ENCODE results near the gene MSANTD2.
A peak's percentile ranks its signal among the peaks of the same experiment; 100 is the strongest.

MSANTD2 gene

GRCh38 chr11:124837491-124837856, 37.3 kb upstream of the MSANTD2 start:
- no peak for TF ChIP-seq MYC (IDR thresholded peaks at IDR 0.05; ENCODE audit: low read depth, low read length)
- no peak for TF ChIP-seq POLR2A (IDR thresholded peaks at IDR 0.05; ENCODE audit: extremely low read depth, insufficient read length)
- peak; percentile 68 for TF ChIP-seq CTCF (IDR thresholded peaks at IDR 0.05; ENCODE audit: low read depth, low read length)
- TF ChIP-seq, protein P1, sequence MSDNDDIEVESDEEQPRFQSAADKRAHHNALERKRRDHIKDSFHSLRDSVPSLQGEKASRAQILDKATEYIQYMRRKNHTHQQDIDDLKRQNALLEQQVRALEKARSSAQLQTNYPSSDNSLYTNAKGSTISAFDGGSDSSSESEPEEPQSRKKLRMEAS (IDR thresholded peaks at IDR 0.05; ENCODE audit: low read depth, low read length), result no peak
- no peak overlapping the region for H3K4me3 ChIP-seq (ENCODE audit: low read depth, low read length)
- DNase-seq (ENCODE audit: low read depth), result peak; percentile 70

GRCh38 chr11:124835918-124836317, 35.7 kb upstream of the MSANTD2 start:
- H3K4me3 ChIP-seq (ENCODE audit: low read depth, low read length), result no peak overlapping the region
- TF ChIP-seq MYC (IDR thresholded peaks at IDR 0.05; ENCODE audit: low read depth, low read length), result no peak
- TF ChIP-seq, protein P1 (IDR thresholded peaks at IDR 0.05; ENCODE audit: low read depth, low read length), result no peak
- no peak for DNase-seq (ENCODE audit: low read depth)

DNA sequence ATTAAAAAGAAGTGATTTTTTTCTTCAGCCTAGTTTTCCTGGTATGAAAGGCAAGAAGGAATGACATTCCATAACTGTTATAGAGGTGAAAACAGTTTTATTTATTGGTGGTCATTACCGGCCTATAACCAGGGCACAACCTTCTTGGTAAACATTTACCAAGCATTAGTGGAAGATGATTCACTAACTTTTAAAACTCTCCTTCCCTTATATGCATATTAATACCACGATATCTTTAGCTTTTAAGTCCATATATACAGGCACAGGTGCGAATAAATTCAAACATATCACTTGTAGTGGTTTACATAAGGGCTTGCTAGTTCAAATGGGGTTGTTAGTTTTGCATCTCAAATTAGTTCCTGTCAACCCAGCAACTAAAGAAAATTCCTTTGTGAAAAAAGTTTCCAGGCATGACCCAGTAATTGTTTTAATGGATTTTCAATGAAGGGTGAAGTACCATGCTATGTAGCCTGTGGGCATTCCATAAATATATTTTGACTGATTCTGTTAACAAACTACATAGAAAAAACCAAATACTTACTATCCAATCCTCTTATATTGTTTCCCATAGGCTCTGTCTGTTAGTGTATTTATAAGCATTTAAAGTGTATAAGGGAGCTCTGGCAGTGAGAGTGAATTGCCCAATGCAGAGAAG, 34.4 kb upstream of the MSANTD2 start:
- DNase-seq (ENCODE audit: low read depth), result no peak
- TF ChIP-seq CTCF (IDR thresholded peaks at IDR 0.05; ENCODE audit: low read depth, low read length), result no peak
- no peak for TF ChIP-seq MYC (IDR thresholded peaks at IDR 0.05; ENCODE audit: low read depth, low read length)
- TF ChIP-seq, protein P1 (IDR thresholded peaks at IDR 0.05; ENCODE audit: low read depth, low read length), result no peak
- TF ChIP-seq POLR2A (IDR thresholded peaks at IDR 0.05; ENCODE audit: extremely low read depth, insufficient read length), result no peak
- no peak overlapping the region for H3K4me3 ChIP-seq (ENCODE audit: low read depth, low read length)

DNA sequence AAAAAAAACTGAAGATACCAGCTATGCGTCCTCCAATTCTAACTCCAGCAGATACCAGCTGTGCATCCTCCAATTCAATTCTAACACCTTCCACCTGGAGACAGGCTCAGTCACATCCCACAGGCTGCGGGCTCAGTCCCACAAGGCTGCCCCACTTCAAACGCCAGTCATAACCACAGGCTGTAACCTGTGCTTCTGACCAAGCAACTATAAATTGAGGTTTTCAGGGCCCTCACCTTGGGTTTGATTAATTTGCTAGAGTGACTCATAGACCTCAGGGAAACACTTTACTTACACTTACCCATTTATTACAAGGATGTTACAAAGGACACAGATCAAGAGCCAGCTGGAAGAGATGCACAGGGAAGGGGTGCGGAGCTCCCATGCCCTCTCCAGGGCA, 32.4 kb upstream of the MSANTD2 start:
- H3K4me3 ChIP-seq (ENCODE audit: low read depth, low read length), result no peak overlapping the region
- no peak for DNase-seq (ENCODE audit: low read depth)
- TF ChIP-seq CTCF (IDR thresholded peaks at IDR 0.05; ENCODE audit: low read depth, low read length) (no peak), POLR2A (IDR thresholded peaks at IDR 0.05; ENCODE audit: extremely low read depth, insufficient read length) (no peak), MYC (IDR thresholded peaks at IDR 0.05; ENCODE audit: low read depth, low read length) (no peak)
- TF ChIP-seq, protein P1 (IDR thresholded peaks at IDR 0.05; ENCODE audit: low read depth, low read length), result no peak

- TF ChIP-seq MYC (IDR thresholded peaks at IDR 0.05; ENCODE audit: low read depth, low read length), result no peak
- TF ChIP-seq, protein P1 (IDR thresholded peaks at IDR 0.05; ENCODE audit: low read depth, low read length), result no peak
- DNase-seq (ENCODE audit: low read depth), result no peak
- no peak overlapping the region for H3K4me3 ChIP-seq (ENCODE audit: low read depth, low read length)
Observed at GRCh38 chr11:124831897-124832296, 31.7 kb upstream of the MSANTD2 start.

DNA sequence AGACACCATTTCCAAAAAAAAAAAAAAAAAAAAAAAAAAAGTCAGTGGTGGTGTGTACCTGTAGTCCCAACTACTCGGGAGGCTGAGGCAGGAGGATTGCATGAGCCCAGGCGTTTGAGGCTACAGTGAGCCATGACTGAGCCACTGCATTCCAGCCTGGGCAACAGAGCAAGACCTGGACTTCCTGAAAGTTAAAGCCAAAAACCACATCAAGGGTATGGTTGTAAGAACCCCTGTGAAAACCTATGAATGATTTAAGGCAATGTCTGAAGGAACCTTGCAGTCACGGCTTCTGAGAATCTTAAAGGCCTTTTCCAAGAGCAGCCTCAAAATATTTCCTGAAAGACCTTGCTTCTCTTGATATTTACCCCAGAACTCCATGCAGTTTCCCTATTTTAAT, 30.5 kb upstream of the MSANTD2 start:
- no peak for TF ChIP-seq MYC (IDR thresholded peaks at IDR 0.05; ENCODE audit: low read depth, low read length)
- TF ChIP-seq, protein P1 (IDR thresholded peaks at IDR 0.05; ENCODE audit: low read depth, low read length), result no peak
- no peak for TF ChIP-seq POLR2A (IDR thresholded peaks at IDR 0.05; ENCODE audit: extremely low read depth, insufficient read length)
- no peak for TF ChIP-seq CTCF (IDR thresholded peaks at IDR 0.05; ENCODE audit: low read depth, low read length)
- H3K4me3 ChIP-seq (ENCODE audit: low read depth, low read length), result no peak overlapping the region
- DNase-seq (ENCODE audit: low read depth), result no peak

Measured in NB4 (cell line).